Sigmoid colon (tissue), 7 donors: ENCODE data around the gene SLC6A8. TPM values are rescaled to one million over a fixed set of nuclear protein-coding genes. Genes with fewer than 3 reads are reported as not detected.

Source experiments
- DNase-seq: peaks from one replicate; pipeline ENCODE4 v3.0.0-alpha.2; 2019
- H3K27ac ChIP-seq, 4 donors: fragments of 200-600 bp; sonication (generic); one replicate each; pipeline ENCODE4 v1.5.1; 2016 to 2019; ENCODE audit warnings: mild to moderate bottlenecking in 1 of 4
- H3K27me3 ChIP-seq, 3 donors: fragments of 200-600 bp; sonication (generic); one replicate each; pipeline ENCODE4 v1.5.1; 2019; ENCODE audit warnings: mild to moderate bottlenecking in 1 of 3
- H3K36me3 ChIP-seq, 4 donors: fragments of 200-600 bp; sonication (generic); one replicate each; pipeline ENCODE4 v1.5.1; 2016 to 2019
- H3K4me1 ChIP-seq, 4 donors: fragments of 200-600 bp; sonication (generic); one replicate each; pipeline ENCODE4 v1.5.1; 2017 to 2019
- H3K4me3 ChIP-seq, 4 donors: fragments of 200-600 bp; sonication (generic); one replicate each; pipeline ENCODE4 v1.5.1; 2017 to 2019; ENCODE audit warnings: mild to moderate bottlenecking in 2 of 4, moderate library complexity in 1 of 4
- H3K9me3 ChIP-seq, 4 donors: fragments of 200-600 bp in 3 of 4; sonication (generic) in 3 of 4; one replicate each; pipeline versions ENCODE4 v1.5.1 to v1.6.1; 2013 to 2019
- CTCF ChIP-seq, 4 experiments: fragments of 450-650 bp in 3 of 4; fragments of 200-600 bp in 1 of 4; IDR thresholded peaks; one replicate each; pipeline ENCODE4 v1.5.1; 2016 to 2019; ENCODE audit warnings: antibody characterized with exemption in 4 of 4, mild to moderate bottlenecking in 3 of 4, moderate library complexity in 2 of 4
- EP300 ChIP-seq, 4 donors: sonication (generic); formaldehyde crosslinking; IDR thresholded peaks; one replicate each; pipeline ENCODE4 v1.6.1; 2017; ENCODE audit warnings: antibody characterized with exemption in 4 of 4
- POLR2A ChIP-seq, 2 donors: fragments of 450-650 bp; IDR thresholded peaks; one replicate each; pipeline ENCODE4 v1.6.1; 2016; ENCODE audit warnings: antibody characterized with exemption in 2 of 2, mild to moderate bottlenecking in 2 of 2, moderate library complexity in 2 of 2
- POLR2AphosphoS5 ChIP-seq, 4 donors: sonication (generic); formaldehyde crosslinking; IDR thresholded peaks; one replicate each; pipeline ENCODE4 v1.6.1; 2017; ENCODE audit warnings: antibody characterized with exemption in 4 of 4
- WGBS, 2 donors: extraction: QIAGEN DNeasy Blood & Tissue Kit; methylation state at CpG; one replicate each; pipeline ENCODE4 v1.1.7; 2013; 5-methylcytosine and 5-hydroxymethylcytosine counted together
- intact Hi-C: fragments of 100-400 bp; cut with DNase I; formaldehyde crosslinking; loops from one replicate; pipeline ENCODE4 v1.15.1; 2023
- polyA plus RNA-seq, 3 donors: library from polyadenylated mRNA; stranded (reverse); fragments of 200-250 nt; gene quantifications; one replicate each; pipeline ENCODE4 v1.2.3, GENCODE V29; 2013
- total RNA-seq, 4 donors: library from RNA; depleted of rRNA; stranded (reverse); fragments of >200 nt; gene quantifications; one replicate each; pipeline ENCODE4 v1.1.0, GENCODE V29; 2016
- donor health status: healthy with polysubstance abuse.
- donor health status: Bipolar disorder and iron deficiency.
- donor health status: healthy.

Gene SLC6A8
- total and polyA plus RNA-seq, 7 donors = 31.9 to 158 (median 60.7) TPM

DNA sequence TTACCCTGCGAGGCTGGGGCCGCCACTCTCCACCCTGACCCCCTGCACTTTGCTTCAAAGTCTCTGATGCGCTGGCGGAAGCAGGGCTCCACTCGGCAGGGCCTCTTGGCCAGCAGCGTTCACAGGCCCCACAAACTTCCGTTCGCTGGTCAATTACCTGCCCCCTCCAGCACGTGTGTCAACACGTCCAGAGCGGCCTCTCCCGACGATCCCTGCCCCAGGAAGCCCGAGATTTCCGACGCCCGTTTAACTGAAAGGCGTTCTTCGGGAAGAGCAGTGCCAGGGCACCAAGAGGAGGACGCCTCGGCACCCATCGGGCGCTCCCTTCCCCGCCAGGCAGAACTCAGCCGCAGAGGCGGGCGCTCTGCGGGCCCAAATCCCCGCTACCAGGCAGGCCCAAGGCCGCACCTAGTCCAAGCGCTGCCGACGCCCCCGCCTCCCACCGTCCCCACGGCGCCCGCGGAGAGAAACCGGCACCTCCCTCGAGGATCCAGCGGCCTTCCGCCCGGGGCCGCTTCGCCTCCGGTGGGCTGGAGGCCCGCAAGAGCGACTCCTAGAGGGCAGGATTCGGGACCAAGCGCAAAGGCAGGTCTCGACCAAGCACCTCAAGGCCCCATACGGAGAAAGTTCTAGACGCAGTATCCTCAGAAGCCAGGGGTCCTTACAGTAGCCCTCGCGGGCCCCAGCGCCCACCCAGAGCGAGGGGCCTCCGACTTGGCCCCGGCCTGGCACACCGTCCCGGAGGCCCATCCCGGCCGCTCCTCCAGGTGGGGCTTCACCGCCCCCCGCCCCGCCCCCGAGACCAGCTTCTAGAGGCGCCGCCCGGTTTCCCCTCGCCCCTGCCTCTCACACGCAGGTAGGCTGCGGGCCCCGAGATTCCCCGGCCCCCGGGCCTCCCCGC, 35.9 kb downstream of the SLC6A8 start:
- Histone ChIP-seq H3K9me3 (no peaks in the 10 kb centered on the region), H3K4me3 (peak overlapping the region; percentile 62 to 78 (median 72)), H3K36me3 (peaks cover 0 to 24% (median 15%) of the 10 kb centered on the region in 4 donors), H3K4me1 (peaks cover 0 to 52% (median 49%) of the 10 kb centered on the region in 4 donors), H3K27me3 (no peaks in the 10 kb centered on the region), H3K27ac (peak overlapping the region; percentile 86 to 93 (median 91))
- intact Hi-C loops = loop anchor here (2.0 kb wide), 1 partner anchor 15 kb away; no protein-coding TSS in a partner anchor
- no peak for DNase-seq
- TF ChIP-seq POLR2A (IDR thresholded peaks at IDR 0.05) = no peak
- TF ChIP-seq CTCF (IDR thresholded peaks at IDR 0.05) = peak in 1 of 4 experiments; percentile 17
- TF ChIP-seq POLR2AphosphoS5 (IDR thresholded peaks at IDR 0.05) = peak in 1 of 4 donors; percentile 6
- no peak for TF ChIP-seq EP300 (IDR thresholded peaks at IDR 0.05)
- WGBS, 2 donors = 0 to 1% methylated on average over 78 of the region's 78 CpGs

DNA sequence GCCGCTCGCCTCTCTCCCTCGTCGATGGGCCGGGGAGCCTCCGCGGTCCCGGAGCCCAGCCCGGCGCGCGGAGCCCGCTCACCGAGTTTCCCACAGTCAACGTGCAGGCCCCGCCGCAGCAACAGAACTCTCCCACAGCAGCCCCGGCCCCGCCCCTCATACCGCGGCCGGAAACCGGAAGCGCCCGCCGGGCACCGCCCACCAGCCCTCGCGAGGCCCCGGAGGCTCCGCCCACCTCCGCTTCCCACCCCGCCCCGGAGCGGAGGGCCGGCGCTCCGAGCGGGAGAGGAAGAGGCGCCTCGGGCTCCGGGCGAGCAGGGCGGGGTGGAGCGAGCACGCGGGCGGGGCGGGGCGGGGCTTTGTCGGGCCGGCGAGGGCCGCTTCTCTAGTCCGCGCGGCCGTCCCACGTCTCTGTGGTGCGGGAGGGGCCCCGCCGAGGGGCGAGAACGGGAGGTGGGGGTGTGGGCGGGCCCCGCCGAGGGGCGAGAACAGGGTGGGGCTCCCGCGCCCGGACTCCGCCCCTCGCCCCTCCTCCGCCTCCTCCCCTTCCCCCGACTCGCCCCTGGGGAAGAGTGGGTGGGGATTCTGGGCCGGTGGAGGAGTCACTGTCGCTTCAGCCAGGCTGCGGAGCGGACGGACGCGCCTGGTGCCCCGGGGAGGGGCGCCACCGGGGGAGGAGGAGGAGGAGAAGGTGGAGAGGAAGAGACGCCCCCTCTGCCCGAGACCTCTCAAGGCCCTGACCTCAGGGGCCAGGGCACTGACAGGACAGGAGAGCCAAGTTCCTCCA, 36.7 kb downstream of the SLC6A8 start, which contains the start of the genes ABCD1 and BCAP31:
Gene ABCD1 (plus strand): TSS at position 605 of the 787 bp plus-strand sequence. CDS start 411 bp downstream, outside the sequence.
Gene BCAP31 (minus strand): TSS at position 136 of the 787 bp plus-strand sequence. CDS start 1,143 bp downstream, outside the sequence.
- peak; percentile 93 to 97 (median 94) for TF ChIP-seq POLR2AphosphoS5 (IDR thresholded peaks at IDR 0.05)
- no peak for TF ChIP-seq EP300 (IDR thresholded peaks at IDR 0.05)
- peak; percentile 79 to 86 for TF ChIP-seq POLR2A (IDR thresholded peaks at IDR 0.05)
- 1% methylated on average over 78 to 88 of the region's 88 CpGs for WGBS, 2 donors
- no peaks in the 10 kb centered on the region for H3K9me3 ChIP-seq
- H3K36me3 ChIP-seq = peaks cover 0 to 16% (median 13%) of the 10 kb centered on the region in 4 donors
- DNase-seq = peak; percentile 95
- peaks cover 0 to 60% (median 55%) of the 10 kb centered on the region in 4 donors for H3K4me1 ChIP-seq
- H3K27ac ChIP-seq = peak within 1 kb of the TSS; percentile 86 to 93 (median 91)
- H3K27me3 ChIP-seq = no peaks in the 10 kb centered on the region
- peak within 1 kb of the TSS; percentile 62 to 78 (median 72) for H3K4me3 ChIP-seq
- intact Hi-C loops = no loop called here

DNA sequence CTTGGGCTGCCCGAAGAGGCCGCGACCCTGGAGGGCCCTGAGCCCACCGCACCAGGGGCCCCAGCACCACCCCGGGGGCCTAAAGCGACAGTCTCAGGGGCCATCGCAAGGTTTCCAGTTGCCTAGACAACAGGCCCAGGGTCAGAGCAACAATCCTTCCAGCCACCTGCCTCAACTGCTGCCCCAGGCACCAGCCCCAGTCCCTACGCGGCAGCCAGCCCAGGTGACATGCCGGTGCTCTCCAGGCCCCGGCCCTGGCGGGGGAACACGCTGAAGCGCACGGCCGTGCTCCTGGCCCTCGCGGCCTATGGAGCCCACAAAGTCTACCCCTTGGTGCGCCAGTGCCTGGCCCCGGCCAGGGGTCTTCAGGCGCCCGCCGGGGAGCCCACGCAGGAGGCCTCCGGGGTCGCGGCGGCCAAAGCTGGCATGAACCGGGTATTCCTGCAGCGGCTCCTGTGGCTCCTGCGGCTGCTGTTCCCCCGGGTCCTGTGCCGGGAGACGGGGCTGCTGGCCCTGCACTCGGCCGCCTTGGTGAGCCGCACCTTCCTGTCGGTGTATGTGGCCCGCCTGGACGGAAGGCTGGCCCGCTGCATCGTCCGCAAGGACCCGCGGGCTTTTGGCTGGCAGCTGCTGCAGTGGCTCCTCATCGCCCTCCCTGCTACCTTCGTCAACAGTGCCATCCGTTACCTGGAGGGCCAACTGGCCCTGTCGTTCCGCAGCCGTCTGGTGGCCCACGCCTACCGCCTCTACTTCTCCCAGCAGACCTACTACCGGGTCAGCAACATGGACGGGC, 37.5 kb downstream of the SLC6A8 start:
- Histone ChIP-seq H3K36me3 (peaks cover 0 to 18% (median 7%) of the 10 kb centered on the region in 4 donors), H3K4me1 (peaks cover 0 to 60% (median 55%) of the 10 kb centered on the region in 4 donors), H3K9me3 (no peaks in the 10 kb centered on the region), H3K4me3 (peak overlapping the region; percentile 62 to 78 (median 72)), H3K27me3 (no peaks in the 10 kb centered on the region), H3K27ac (peak overlapping the region; percentile 86 to 93 (median 91))
- DNase-seq = no peak
- intact Hi-C loops = no loop called here
- 65 to 68% methylated on average over 55 of the region's 55 CpGs for WGBS, 2 donors
- TF ChIP-seq POLR2AphosphoS5 (IDR thresholded peaks at IDR 0.05) (no peak), POLR2A (IDR thresholded peaks at IDR 0.05) (no peak), CTCF (IDR thresholded peaks at IDR 0.05) (no peak), EP300 (IDR thresholded peaks at IDR 0.05) (no peak)

- 69 to 78% methylated on average over 35 of the region's 35 CpGs for WGBS, 2 donors
- peak overlapping the region in 3 of 4 donors; percentile 69 to 78 (median 76) for H3K4me3 ChIP-seq
- intact Hi-C loops = loop anchor here (2.0 kb wide), 1 partner anchor 17 kb away; no protein-coding TSS in a partner anchor
- no peaks in the 10 kb centered on the region for H3K27me3 ChIP-seq
- H3K9me3 ChIP-seq = no peaks in the 10 kb centered on the region
- TF ChIP-seq POLR2A (IDR thresholded peaks at IDR 0.05) = no peak
- TF ChIP-seq EP300 (IDR thresholded peaks at IDR 0.05) = no peak
- TF ChIP-seq POLR2AphosphoS5 (IDR thresholded peaks at IDR 0.05) = no peak
- no peak for TF ChIP-seq CTCF (IDR thresholded peaks at IDR 0.05)
- DNase-seq = no peak
- H3K4me1 ChIP-seq = peaks cover 0 to 60% (median 55%) of the 10 kb centered on the region in 4 donors
- H3K36me3 ChIP-seq = peaks cover 0 to 14% (median under 1%) of the 10 kb centered on the region in 4 donors
- peak overlapping the region; percentile 86 to 93 (median 91) for H3K27ac ChIP-seq
These were observed 38.1 kb downstream of the SLC6A8 start for GRCh38 chrX:153725832-153726285.
